Daoy (cell line): ENCODE data around the gene UBR3. TPM values are rescaled to one million over a fixed set of nuclear protein-coding genes. Genes with fewer than 3 reads are reported as not detected.
"Not testable (repeated sequence)": the region's sequence is repeated elsewhere in the genome, so short reads cannot be mapped to it uniquely, and the experiment has no call there.

ENCODE experiments used
- DNase-seq: peaks from one replicate; pipeline ENCODE4 v3.0.0-alpha.2; 2015; ENCODE audit warnings: low read depth
- total RNA-seq: library from RNA; depleted of rRNA; stranded (reverse); fragments of >200 nt; shearing (Covaris generic); gene quantifications from 2 replicates; pipeline ENCODE4 v1.2.3, GENCODE V29; 2014

Gene UBR3
- total RNA-seq, 1 experiment from 2014 or later = 19.7 TPM

DNA sequence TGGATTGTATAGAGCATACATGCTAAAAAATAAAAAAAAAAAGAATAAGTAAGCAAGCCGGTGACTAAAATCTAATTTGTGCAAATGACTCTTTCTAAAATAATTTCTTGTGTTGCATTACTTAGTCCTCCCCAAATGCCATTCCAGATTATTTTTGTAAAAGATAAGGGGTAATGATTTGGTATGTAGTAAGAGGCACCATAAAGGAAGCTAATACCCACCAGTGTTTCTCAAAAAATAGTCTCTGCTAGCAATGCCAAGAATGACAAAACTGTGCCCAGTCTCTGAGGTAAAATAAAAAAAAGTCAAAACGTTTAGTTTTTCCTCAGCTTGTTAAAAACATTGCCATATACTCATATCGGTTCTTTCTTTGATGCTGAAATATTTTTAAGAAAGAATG is 5.2 kb upstream of the UBR3 start:
- DNase-seq = no peak

DNA sequence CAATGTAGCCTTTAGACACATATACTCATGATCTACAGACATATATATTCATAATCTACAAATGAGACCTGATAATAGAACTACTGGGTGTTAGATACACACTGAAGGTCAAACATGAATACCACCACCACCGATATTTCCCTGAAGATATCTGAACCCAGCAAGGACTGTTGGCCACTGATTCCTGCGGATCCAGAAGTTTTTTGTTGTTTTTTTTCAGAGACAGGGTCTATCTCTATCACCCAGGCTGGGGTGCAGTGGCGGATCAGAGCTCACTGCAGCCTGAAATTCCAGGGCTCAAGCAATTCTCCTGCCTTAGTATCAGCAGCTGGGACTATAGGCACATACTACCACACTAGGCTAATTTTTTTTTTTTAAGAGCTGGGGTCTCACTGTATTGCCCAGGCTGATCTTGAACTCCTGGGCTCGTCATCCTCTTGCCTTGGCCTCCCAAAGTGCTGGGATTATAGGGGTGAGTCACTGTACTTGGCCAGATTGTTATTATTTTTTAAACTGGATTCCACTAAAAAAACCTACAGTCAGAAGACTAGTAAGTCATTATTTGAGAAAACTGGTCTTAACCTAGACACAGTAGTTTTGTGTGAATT is 4.4 kb upstream of the UBR3 start:
- no peak for DNase-seq

DNA sequence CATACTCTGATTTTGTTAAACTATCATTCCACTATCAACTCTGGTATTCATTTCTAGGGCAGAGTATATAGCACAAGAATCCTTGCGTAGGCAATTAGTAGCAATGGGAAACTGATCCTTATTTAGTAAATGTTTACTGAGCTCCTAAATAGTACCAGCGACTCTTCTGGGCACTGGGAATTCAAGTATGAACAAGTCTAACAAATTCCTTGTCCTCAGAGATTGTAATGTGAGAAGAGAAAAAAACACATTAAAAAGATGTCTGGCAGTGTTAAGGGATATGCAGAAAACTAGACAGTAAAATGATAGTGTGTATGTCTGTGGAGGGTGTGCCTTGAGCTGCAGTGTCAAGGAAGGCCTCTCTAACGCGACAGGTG is 3.3 kb upstream of the UBR3 start:
- DNase-seq = no peak

DNA sequence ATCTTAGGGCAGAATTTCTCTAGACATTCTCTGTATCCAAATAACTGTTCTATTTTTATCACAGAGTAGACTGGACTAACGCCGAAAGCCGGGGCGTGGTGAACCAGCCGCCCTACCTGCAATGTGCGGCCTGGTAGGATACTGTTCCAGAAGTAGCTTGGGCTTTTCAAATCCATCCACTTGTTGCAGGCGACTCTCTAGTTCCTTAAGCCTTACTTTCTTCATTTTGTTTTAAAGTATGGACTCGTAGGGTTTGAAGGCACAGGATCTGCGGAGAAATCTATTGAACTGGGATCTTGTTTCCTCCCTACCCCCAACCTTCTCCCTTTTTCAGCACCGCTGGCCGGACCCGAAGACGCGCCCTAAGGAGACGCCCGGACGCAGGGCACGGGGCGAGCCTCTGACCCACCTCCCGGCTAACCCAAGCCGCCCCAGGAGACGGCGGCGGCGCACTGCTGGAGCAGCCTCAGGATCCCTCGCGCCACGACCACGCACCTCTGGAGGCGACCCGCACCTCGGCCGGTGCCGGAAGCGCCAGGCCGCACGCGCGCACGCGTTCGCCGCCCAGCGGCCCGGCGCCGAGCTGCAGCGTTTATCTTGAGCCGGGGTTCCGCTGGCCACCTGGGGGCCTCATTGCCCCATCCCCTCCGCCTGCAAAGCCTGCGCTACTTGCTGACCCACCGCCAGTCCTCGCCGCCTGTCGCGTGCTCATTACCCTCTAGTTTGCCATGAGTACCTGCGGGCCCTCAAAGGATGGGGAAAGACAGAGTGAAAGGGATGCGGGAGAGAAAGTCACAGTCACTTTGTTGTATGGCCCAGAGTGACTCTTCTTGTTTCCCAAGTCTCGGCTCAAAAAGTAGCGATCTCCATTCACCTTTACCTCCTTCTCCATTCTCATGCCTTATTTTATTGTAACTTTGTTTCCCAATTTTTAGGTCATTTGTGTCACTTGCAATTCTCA is 2.6 kb upstream of the UBR3 start, which contains the start of gene METTL5:
Gene METTL5 (minus strand): TSS at position 533 of the 961 bp plus-strand sequence. CDS start 308 bp downstream, at position 225.
- DNase-seq = peak; percentile 87

DNA sequence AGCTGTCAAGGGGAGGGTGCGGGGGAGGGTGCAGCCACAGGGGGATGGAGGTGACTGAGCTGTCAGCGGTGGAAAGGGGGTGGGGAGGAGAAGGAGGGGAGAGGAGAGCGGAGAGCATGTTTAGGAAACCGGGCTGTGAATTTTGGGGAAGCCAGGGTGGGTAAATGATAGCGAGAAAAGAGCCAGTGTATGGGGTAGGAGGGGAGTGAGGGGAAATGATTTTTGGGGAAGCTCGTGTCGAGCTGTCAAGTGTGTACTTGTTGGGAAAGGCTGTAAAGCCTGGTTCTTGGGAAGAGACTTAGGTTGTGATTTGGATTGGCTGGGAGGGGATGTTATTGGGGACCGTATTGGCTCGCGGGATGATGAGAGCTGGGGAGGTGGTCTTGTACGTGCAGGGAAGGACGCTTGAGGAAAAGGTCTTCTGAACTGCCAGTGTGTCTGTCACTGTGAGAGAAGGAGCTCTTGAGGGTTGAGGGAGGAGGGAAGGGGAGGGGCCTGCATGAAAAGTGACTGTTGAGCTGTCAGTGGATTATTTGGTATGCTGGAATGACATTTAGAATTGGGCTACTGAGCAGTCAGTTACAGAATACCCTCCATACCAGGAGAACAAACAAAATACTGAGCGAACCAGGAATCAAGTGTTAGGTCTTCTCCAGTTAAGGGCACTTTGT is 1.0 kb downstream of the UBR3 start:
- peak; percentile 59 for DNase-seq

DNA sequence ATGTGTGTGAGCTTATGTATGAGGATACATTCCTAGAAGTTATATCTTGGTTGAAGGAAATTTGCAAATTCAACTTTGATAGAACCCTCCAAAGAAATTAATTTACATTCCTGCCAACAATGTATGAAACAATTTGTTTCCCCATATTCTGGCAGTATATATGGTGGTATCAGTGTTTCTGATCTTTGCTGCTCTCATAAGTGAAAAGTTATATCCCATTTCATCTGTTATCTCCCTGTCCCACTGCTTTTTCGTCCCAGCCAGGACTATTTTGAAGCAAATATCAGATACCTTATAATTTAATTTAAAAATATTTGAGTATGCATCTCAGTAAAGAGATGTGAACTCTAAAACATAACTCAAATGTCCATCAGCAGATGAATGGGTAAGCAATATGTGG is 7.1 kb downstream of the UBR3 start:
- DNase-seq = no peak

DNA sequence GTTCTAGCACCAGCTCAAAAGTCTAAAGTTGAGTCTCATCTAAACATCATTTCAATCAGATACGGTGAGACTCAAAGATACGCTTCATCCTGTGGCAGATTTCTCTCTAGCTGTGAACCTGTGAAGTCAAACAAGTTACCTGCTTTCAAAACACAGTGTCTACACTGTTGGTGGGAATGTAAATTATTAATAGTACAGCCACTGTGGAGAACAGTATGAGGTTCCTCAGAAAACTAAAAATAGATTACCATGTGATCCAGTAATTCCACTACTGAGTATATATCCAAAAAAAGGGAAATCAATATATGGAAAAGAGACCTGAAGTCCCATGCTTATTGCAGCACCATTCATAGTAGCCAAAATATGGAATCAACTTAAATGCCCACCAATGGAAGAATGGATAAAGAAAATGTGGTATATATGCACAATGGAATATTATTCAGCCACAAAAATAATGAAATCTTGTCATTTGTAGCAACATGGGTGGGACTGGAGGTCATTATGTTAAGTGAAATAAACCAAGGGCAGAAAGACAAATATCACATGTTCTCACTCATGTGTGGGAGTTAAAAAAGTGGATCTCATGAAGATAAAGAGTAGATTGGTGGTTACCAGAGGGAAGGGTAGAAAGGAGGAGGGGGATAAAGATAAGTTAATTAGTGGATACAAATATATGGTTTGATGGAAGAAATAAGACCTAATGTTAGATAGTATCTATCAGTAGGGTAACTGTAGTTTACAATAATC is 11.7 kb downstream of the UBR3 start:
- DNase-seq = no peak

DNA sequence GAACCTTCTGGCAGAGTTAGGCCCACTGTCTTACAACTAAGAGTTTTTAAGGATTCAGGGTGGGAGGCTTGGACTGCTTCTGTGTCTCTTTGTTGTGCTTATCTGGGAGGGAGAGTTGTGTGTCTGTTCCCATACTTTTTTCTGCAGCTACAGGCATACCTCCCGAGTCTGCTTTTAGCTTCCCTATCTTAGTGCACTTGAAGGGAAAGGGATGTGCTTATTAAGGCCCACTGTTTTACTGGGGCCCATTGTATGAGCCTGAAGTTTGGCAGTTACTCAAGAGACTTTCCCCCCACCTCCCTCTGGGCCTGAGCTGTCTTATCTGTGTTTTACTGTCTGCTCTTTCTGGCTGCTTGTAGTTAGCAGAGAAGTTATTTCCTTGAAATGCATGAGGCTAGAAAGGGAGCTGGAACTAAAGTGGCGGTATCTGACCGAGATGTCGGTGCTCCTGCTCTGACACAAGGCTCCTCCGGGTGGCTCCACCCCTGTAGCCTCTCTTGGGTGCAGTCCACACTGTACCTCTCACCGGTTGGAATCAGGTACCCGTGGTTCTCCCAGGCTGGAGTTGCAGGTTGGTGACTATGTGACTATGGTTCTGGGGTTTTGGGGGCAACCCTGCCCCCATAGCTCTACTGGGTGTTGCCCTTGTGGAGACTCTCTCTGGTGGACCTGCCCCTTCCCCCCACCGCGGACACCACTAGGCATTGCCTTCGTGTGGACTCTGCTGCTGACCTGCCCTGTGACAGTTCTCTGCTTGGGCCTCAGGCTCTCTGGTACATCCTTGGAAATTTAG is 12.9 kb downstream of the UBR3 start:
- no peak for DNase-seq

DNA sequence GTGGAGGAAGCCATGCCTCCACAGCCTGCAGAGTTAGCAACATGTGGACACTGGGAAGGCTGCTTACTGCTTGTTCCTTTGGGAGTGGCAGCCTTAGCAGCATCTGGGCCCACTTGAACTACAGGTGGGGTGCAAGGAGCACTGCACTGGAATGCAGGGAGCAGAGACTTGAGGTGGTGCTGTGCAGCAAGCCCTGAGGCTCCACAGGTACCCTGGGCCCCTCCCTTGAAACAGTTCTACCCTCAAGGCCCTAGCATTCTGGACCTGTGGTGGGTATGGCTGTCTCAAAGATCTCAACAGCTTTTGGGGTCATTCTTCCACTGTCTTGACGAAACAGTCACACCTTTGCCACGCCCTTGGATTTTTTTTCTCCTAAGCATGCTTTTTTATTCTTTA is 13.5 kb downstream of the UBR3 start:
- no peak for DNase-seq

DNA sequence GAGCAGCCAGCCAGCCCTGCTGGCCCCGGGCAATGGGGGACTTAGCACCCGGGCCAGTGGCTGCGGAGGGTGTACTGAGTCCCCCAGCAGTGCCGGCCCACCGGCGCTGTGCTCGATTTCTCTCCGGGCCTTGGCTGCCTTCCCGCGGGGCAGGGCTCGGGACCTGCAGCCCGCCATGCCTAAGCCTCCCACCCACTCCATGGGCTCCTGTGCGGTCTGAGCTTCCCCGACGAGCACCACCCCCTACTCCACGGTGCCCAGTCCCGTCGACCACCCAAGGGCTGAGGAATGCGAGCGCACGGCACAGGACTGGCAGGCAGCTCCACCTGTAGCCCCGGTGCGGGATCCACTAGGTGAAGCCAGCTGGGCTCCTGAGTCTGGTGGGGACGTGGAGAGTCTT is 14.4 kb downstream of the UBR3 start:
- not testable (repeated sequence) for DNase-seq

DNA sequence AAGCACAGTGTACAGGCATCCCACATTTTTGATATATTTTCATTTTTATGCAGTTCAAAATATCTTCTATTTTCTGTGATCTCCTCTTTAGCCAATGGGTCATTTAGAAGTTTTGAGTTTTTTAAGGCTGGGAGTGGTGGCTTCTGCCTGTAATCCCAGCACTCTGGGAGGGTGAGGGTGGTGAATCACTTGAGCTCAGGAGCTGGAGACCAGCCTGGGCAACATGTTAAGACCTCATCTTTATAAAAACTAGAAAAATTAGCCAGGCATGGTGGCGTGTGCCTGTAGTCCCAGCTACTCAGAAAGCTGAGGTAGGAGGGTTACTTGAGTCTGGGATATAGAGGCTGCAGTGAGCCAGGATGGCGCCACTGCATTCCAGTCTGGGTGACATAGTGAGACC is 17.8 kb downstream of the UBR3 start:
- DNase-seq = no peak

DNA sequence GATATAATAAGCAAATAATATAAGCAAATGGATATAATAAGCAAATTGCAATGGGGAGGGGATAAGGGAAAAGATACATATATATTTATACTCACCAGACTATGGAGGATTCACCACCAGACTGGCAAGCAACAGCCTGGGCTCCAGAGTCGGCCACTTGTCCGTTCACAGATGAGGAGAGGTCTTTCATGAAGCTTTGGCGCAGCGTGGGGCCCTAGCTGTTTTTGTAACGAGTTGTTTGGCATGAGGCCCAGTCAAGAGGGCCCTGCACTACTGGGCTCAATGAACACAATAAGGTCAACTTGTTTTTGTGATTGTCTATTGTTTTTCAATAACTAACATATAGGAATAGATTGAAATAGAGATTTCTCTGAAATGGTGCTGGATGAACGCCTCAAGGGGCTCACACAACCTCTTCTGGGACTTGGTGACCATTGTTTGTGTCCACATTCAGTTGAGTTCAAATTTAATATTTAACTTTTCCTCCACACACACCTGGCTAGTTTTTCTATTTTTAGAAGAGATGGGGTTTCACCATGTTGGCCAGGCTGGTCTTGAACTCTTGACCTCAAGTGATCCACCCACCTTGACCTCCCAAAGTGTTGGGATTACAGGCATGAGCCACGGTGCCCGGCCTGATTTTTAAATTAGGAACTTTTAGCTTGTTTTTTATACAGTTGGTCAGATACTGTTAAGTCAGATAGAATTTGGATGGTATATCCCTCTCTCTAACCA is 21.9 kb downstream of the UBR3 start:
- DNase-seq = not testable (repeated sequence)

DNA sequence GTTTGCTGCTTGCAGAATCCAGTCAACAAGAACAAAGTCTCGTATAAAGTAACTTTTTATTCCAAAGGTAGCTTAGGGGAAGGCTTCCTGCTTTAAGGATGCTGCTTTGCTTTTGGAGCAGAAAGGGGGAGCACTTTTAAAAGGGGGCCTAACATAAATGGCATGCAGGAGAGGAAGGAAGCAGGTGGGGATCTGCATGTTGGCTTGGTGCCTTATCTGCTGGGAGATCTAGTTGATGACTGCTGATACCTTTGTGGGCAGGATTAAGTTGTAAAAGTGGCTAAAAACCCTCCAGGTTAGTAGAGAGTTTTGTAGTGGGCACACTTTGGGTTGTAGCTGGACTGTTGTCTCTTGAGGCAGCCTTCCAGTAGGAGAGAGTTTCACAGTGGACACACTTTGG is 22.5 kb downstream of the UBR3 start:
- DNase-seq = no peak

DNA sequence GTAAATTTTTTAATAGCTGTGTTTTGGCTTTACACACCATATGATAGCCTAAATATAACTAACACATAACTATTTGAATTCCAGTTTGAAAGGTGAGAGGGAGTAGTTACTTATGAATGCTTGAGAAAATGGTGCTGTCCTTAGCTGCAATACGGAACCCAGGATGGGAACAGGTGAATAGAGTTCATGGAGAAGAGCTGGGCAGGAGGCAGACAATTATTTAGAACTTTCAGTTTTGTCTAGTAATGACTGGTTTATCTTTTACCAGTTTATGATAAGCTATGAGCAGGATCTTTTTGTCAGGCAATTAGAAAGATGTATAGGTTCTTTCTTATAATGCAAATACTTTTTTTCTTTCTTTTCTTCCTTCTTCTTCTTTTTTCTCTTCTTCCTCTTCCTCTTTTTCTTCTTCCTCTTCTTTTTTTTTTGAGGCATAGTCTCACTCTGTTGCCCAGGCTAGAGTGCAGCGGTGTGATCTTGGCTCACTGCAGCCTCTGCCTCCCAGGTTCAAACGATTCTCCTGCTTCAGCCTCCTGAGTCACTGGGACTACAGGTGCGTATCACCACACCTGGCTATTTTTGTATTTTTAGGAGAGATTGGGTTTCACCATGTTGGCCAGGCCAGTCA is 25.9 kb downstream of the UBR3 start:
- no peak for DNase-seq

DNA sequence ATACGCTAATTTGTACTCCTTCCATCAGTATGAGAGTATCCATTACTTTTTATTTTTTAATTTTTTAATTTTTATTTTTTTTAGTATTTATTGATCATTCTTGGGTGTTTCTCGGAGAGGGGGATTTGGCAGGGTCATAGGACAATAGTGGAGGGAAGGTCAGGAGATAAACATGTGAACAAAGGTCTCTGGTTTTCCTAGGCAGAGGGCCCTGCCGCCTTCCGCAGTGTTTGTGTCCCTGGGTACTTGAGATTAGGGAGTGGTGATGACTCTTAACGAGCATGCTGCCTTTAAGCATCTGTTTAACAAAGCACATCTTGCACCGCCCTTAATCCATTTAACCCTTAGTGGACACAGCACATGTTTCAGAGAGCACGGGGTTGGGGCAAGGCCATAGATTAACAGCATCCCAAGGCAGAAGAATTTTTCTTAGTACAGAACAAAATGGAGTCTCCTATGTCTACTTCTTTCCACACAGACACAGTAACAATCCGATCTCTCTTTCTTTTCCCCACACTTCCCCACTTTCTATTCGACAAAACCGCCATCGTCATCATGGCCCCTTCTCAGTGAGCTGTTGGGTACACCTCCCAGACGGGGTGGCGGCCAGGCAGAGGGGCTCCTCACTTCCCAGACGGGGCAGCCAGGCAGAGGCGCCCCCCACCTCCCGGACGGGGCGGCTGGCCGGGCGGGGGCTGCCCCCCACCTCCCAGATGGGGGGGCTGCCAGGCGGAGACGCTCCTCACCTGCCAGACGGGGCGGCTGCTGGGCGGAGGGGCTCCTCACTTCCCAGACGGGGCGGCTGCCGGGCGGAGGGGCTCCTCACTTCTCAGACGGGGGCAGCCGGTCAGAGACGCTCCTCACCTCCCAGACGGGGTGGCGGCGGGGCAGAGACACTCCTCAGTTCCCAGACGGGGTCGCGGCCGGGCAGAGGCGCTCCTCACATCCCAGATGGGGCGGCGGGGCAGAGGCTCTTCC is 28.3 kb downstream of the UBR3 start:
- DNase-seq = not testable (repeated sequence)

DNA sequence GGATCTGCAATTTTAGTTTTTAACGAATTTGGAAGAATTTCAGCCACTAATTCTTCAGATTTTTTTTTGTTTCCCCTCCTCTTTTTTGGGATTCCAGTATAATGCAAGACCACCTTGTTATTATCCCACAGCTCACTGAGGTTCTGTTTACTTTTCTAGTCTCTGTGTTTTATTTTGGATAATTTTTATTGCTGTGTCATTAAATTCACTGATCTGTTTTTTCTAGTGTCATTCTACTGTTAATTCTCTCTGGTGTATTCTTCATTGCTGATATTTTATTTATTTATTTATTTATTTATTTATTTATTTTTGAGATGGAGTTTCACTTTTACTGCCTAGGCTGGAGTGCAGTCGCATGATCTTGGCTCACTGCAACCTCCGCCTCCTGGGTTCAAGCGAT is 32.2 kb downstream of the UBR3 start:
- no peak for DNase-seq

DNA sequence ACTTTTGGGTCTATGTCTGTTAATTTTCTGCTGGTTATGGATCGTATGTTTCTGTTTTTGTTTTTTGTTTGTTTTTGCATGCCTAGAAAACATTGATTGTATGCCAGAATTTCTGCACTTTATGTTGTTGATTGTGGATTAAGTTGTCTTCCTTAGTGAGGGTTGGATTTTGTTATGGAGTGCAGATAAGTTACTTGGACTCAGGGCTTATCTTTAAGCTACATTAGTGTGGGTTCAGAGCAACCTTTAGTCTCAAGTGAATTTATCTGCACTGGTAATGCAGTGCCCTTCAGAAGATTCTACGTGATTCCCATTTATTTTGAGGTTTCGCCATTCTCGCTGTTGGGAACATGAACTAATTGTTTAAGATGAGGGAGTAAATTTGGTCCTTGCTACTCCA is 32.9 kb downstream of the UBR3 start:
- DNase-seq = no peak

DNA sequence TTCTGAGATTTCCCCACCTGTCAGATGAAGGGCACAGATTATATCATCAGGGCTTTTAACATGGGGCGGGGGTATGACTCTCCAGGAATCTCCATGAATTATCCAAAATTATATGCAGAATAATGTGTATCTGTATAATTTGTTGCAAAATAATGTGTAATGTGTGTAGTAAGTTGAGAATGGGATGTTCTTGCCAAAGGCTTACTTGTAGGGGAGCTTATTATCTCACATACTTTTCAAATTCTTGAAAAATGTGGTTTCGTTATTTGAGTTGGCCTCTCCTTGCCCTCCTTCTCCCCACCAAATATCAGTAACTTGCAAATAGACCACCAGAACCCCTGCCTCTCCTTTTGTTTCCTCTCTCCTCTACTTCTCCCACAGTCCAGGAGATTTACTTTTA is 35.6 kb downstream of the UBR3 start:
- DNase-seq = no peak

DNA sequence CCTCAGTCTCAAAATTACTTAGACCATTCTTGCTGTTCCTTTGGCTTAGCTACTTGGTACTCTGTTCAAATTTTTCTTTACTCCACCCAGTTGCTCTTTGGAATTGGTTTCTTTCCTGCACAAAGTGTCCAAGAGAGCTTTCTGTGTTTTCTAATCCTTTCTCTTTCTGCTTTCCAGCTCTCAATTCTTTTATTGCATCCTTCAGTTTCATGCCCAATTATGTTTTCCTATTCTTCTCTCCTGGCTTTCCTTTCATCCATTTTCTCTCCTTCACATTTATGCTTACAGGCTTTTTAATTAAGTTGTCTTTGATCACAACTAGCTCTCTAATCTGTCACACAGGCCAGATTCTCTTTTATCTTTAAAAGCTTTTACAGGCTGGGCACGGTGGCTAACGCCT is 38.2 kb downstream of the UBR3 start:
- DNase-seq = no peak
